Fibroblast of lung (primary cell): ENCODE data around the gene DNHD1. TPM values are rescaled to one million over a fixed set of nuclear protein-coding genes. Genes with fewer than 3 reads are reported as not detected.

ENCODE experiments used
- DNase-seq, 2 donors: peaks; one replicate each; pipeline versions ENCODE4 v3.0.0 to v3.0.0-alpha.2; 2010; ENCODE audit warnings: low read depth in 2 of 2
- H2AFZ ChIP-seq: 2 replicates; pipeline ENCODE4 v1.5.1; 2012; ENCODE audit warnings: low read length, control low read depth, inconsistent platforms
- H3K27ac ChIP-seq: 2 replicates; pipeline ENCODE4 v1.5.1; 2011; ENCODE audit warnings: low read length, control low read depth; ENCODE audit not compliant: insufficient read depth
- H3K27me3 ChIP-seq: 2 replicates; pipeline ENCODE4 v1.5.1; 2011; ENCODE audit warnings: mild to moderate bottlenecking, low read length; ENCODE audit not compliant: control insufficient read depth, insufficient read depth
- H3K36me3 ChIP-seq: 2 replicates; pipeline ENCODE4 v1.5.1; 2011; ENCODE audit warnings: low read length; ENCODE audit not compliant: control insufficient read depth, insufficient read depth
- H3K4me1 ChIP-seq: 2 replicates; pipeline ENCODE4 v1.5.1; 2011; ENCODE audit warnings: low read length; ENCODE audit not compliant: control insufficient read depth, insufficient read depth; ENCODE audit errors: extremely low read depth
- H3K4me2 ChIP-seq: 2 replicates; pipeline ENCODE4 v1.5.1; 2011; ENCODE audit warnings: low read length, control low read depth; ENCODE audit not compliant: insufficient read depth; ENCODE audit errors: extremely low read depth
- H3K4me3 ChIP-seq, 4 experiments: fragments of 200-600 bp in 1 of 4; sonication (generic) in 1 of 4; replicated peaks in 1 of 4; 2 replicates each; pipeline ENCODE4 v1.5.1; 2011 to 2016; ENCODE audit warnings: low read length in 4 of 4, low read depth in 3 of 4, mild to moderate bottlenecking in 3 of 4, control low read depth in 2 of 4, inconsistent platforms in 1 of 4, mixed read lengths in 1 of 4; ENCODE audit not compliant: insufficient read depth in 1 of 4; ENCODE audit errors: control extremely low read depth in 1 of 4
- H3K79me2 ChIP-seq: 2 replicates; pipeline ENCODE4 v1.5.1; 2012; ENCODE audit warnings: mild to moderate bottlenecking, low read length, inconsistent platforms; ENCODE audit not compliant: control insufficient read depth, insufficient read depth
- H3K9ac ChIP-seq: 2 replicates; pipeline ENCODE4 v1.5.1; 2011; ENCODE audit warnings: mild to moderate bottlenecking, low read length, control low read depth; ENCODE audit not compliant: insufficient read depth
- H3K9me3 ChIP-seq: 2 replicates; pipeline ENCODE4 v1.5.1; 2012; ENCODE audit warnings: low read depth, low read length; ENCODE audit not compliant: control insufficient read depth, insufficient read depth
- H4K20me1 ChIP-seq: 2 replicates; pipeline ENCODE4 v1.5.1; 2011; ENCODE audit warnings: low read length; ENCODE audit not compliant: control insufficient read depth, insufficient read depth; ENCODE audit errors: extremely low read depth
- EZH2 ChIP-seq: IDR thresholded peaks from 2 replicates; pipeline ENCODE4 v1.5.1; 2012; ENCODE audit warnings: low read length, control low read depth, mild to moderate bottlenecking; ENCODE audit errors: missing control alignments
- polyA plus RNA-seq, 2 donors: library from polyadenylated mRNA; depleted of rRNA in 1 of 2; stranded (reverse) in 1 of 2; unstranded in 1 of 2; fragments of >200 nt; gene quantifications; 2 replicates each; pipeline ENCODE4 v1.2.1, GENCODE V29; 2011 to 2012; ENCODE audit warnings: missing spikeins in 1 of 2
- total RNA-seq: library from RNA; depleted of rRNA; stranded (reverse); fragments of >200 nt; gene quantifications from 2 replicates; pipeline ENCODE4 v1.2.1, GENCODE V29; 2014
- TF ChIP-seq, protein P1 (sequence below), 2 donors: IDR thresholded peaks in 1 of 2; conservative IDR thresholded peaks in 1 of 2; 1 replicate in 1 of 2; 2 replicates in 1 of 2; pipeline ENCODE4 v1.5.1; 2011 to 2012; ENCODE audit warnings: low read length in 2 of 2, control low read depth in 1 of 2, inconsistent platforms in 1 of 2, low read depth in 1 of 2, mild to moderate bottlenecking in 1 of 2

Gene DNHD1
- total and polyA plus RNA-seq, 2 donors (not counting 1 experiment from before 2014, with no cell fraction given): 2.2 to 14.7 TPM

DNA sequence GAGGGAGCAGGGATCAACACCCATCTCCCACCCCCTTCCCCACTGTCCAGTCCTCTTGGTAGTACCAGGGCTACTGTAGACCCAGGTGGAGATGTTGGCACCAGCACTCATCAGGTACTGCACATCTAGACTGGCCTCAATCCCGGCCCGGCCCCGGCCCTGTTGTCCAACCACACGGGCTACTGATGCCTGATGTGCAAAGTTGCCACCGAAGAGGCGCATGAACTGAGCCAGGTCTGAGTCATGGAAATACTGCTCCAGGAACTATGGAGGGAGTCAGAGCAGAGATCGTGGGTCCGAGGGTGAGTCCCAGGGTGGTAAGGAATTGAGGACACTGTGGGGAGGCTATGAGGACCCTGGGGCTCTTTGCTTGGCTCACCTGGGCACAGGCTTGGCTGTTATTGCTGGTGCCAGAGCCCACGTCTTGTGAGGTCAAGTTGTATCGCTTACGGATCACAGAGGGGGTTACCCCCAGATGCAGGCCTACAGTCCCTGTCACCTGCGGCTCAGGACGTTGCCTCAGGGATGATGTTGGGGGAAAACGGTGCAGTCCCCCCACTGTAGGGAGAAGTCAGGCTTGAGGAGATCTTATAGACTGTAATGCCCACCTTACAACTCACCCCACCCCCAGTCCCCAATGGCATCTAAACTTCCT lies 119.6 kb downstream of the DNHD1 start:
- no peak for DNase-seq
- no peaks in the 10 kb centered on the region for H3K9me3 ChIP-seq
- H3K4me2 ChIP-seq: no peak overlapping the region
- peaks cover 14% of the 10 kb centered on the region for H3K79me2 ChIP-seq
- peaks cover 10% of the 10 kb centered on the region for H3K4me1 ChIP-seq
- H3K9ac ChIP-seq: no peak overlapping the region
- H3K4me3 ChIP-seq: no peak overlapping the region
- H3K27me3 ChIP-seq: no peaks in the 10 kb centered on the region
- H2AFZ ChIP-seq: no peak overlapping the region
- no peaks in the 10 kb centered on the region for H4K20me1 ChIP-seq
- peaks cover 11% of the 10 kb centered on the region for H3K36me3 ChIP-seq
- TF ChIP-seq, protein P1, sequence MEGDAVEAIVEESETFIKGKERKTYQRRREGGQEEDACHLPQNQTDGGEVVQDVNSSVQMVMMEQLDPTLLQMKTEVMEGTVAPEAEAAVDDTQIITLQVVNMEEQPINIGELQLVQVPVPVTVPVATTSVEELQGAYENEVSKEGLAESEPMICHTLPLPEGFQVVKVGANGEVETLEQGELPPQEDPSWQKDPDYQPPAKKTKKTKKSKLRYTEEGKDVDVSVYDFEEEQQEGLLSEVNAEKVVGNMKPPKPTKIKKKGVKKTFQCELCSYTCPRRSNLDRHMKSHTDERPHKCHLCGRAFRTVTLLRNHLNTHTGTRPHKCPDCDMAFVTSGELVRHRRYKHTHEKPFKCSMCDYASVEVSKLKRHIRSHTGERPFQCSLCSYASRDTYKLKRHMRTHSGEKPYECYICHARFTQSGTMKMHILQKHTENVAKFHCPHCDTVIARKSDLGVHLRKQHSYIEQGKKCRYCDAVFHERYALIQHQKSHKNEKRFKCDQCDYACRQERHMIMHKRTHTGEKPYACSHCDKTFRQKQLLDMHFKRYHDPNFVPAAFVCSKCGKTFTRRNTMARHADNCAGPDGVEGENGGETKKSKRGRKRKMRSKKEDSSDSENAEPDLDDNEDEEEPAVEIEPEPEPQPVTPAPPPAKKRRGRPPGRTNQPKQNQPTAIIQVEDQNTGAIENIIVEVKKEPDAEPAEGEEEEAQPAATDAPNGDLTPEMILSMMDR (conservative IDR thresholded peaks at IDR 0.05 in 1 of 2, IDR thresholded peaks at IDR 0.05 in 1 of 2; ENCODE audit: low read depth in 1 of 2, low read length in 2 of 2): no peak
- no peak for TF ChIP-seq EZH2
- no peak overlapping the region for H3K27ac ChIP-seq

DNA sequence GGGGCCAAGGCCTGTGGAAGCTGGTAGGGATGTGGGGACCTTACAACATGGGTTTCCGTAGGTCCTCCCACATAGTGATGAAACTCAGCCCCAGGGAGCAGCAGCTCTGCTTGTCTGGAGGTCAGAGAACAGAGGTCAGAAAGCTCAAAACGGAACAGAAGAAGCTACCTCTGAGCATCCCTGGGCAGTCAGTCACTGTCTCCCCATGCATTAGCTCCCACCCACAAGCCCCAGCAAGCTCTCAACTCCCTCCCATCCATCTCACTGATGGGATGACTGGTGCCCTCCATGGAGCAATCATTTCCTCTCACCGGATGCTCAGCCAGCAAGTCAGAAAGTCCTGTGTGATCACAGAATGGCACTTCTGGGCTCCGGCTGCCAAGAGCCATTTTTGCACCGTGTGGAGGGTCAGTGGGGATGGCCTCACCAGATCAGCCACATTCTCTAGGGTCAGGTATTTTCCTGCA lies 120.3 kb downstream of the DNHD1 start:
- Histone ChIP-seq H3K36me3 (peaks cover 11% of the 10 kb centered on the region), H3K9me3 (no peaks in the 10 kb centered on the region), H4K20me1 (no peaks in the 10 kb centered on the region), H3K4me3 (peak overlapping the region in 2 of 4 experiments; percentile 93 to 99), H2AFZ (no peak overlapping the region), H3K27ac (no peak overlapping the region), H3K4me2 (peak overlapping the region; percentile 99), H3K9ac (no peak overlapping the region), H3K27me3 (no peaks in the 10 kb centered on the region), H3K4me1 (peaks cover 10% of the 10 kb centered on the region), H3K79me2 (peaks cover 13% of the 10 kb centered on the region)
- no peak for DNase-seq
- no peak for TF ChIP-seq EZH2
- TF ChIP-seq, protein P1 (conservative IDR thresholded peaks at IDR 0.05 in 1 of 2, IDR thresholded peaks at IDR 0.05 in 1 of 2; ENCODE audit: low read depth in 1 of 2, low read length in 2 of 2): no peak

DNA sequence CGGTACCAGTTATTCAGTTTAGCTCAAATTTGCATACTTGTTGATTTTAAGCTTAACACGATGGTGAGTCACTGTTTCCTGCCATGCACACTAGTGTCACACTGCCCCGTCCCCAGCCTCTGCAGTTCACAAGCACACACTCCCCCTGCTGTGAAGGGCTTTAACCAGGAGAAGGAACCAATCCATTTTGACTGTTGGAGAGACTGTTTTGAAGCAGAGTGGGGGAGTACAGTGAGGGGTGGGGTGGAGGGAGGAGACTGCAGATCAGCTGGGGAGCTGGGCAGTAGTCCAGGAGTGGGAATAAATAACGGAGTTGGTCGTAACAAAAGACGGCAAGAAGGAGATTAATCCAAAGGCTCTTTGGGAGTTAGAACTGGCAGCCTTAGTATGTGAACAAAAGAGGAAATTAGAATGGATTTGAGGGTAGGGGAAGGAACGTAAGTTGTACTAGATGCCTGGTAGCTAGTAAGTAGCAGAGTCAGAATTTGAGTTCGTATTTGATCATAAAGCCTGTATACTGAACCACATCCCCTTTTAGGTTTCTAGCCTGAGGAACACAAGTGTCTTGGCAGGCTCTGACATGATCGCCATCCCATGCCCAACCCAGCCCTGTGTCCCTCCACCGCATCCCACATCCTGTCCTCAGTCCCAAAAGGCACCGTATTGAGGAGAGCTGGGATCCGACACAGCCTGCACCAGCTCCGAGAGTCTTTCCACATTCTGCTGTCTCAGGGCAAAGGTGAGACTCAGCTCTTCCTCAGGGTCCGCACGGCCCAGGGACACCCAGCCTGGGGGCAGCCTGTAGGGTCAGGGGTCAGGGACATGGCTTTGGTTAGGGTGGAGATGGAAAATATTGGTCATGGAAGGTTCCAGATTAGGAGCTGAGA lies 121.3 kb downstream of the DNHD1 start:
- DNase-seq: peak; percentile 80 to 83
- H2AFZ ChIP-seq: peak overlapping the region; percentile 96

More for the DNA sequence above, 121.3 kb downstream of the DNHD1 start:
- H4K20me1 ChIP-seq: no peaks in the 10 kb centered on the region
- H3K27me3 ChIP-seq: no peaks in the 10 kb centered on the region
- peaks cover 4% of the 10 kb centered on the region for H3K4me1 ChIP-seq
- H3K27ac ChIP-seq: peak overlapping the region; percentile 88
- H3K4me2 ChIP-seq: peak overlapping the region; percentile 99
- TF ChIP-seq, protein P1 (conservative IDR thresholded peaks at IDR 0.05 in 1 of 2, IDR thresholded peaks at IDR 0.05 in 1 of 2; ENCODE audit: low read depth in 1 of 2, low read length in 2 of 2): peak in 1 of 2 donors; percentile 11
- no peak for TF ChIP-seq EZH2
- peaks cover 13% of the 10 kb centered on the region for H3K79me2 ChIP-seq
- H3K36me3 ChIP-seq: peaks cover 11% of the 10 kb centered on the region
- peak overlapping the region; percentile 93 to 99 (median 96) for H3K4me3 ChIP-seq
- H3K9me3 ChIP-seq: no peaks in the 10 kb centered on the region
- peak overlapping the region; percentile 70 for H3K9ac ChIP-seq
